Heart left ventricle (tissue), 13 donors: Measurements from ENCODE around the gene SP3.

Experiments used
- POLR2A ChIP-seq, 2 donors: fragments of 450-650 bp; IDR thresholded peaks; one replicate each; pipeline ENCODE4 v1.6.1; 2017; ENCODE audit warnings: antibody characterized with exemption in 2 of 2, mild to moderate bottlenecking in 2 of 2, moderate library complexity in 2 of 2
- TF ChIP-seq, protein P1 (sequence below), 12 donors: fragments of 200-600 bp; sonication (generic) in 4 of 12; IDR thresholded peaks; one replicate each; pipeline versions ENCODE4 v1.5.0 to v1.8.0; 2018 to 2022; ENCODE audit warnings: antibody characterized with exemption in 12 of 12, mild to moderate bottlenecking in 5 of 12
- donor health status: ischemic (EF 13 %, LVEDD 7.1; RV severe dilation, severe dysfunction).
- donor health status: DM: no; HTN: yes; CAD: no.
- donor health status: DM: no; HTN: no; CAD: no.
- donor health status: ischemic (EF 25% LVEDD 6.9; RV normal size, moderate dysfunction).
- donor health status: ischemic (EF 25% LVEDD 5.7; RV mildly dilated, moderate dysfunction).
- donor health status: ischemic (EF 35%, LVEDD 5.7; RV mildly dilated, moderate dysfunction).
- donor health status: nonischemic (EF 11% LVEDD 7.7; RV severe dilation, severe dysfunction).
- donor health status: DM: yes; HTN: yes; CAD: no.
- donor health status: PGD.
- donor health status: ischemic (EF 29% LVEDD 5.4; RV normal size, mild dysfunction).
- donor health status: nonischemic (EF 23%, LVEDD 6.1; RV moderate dilation, normal function).

DNA sequence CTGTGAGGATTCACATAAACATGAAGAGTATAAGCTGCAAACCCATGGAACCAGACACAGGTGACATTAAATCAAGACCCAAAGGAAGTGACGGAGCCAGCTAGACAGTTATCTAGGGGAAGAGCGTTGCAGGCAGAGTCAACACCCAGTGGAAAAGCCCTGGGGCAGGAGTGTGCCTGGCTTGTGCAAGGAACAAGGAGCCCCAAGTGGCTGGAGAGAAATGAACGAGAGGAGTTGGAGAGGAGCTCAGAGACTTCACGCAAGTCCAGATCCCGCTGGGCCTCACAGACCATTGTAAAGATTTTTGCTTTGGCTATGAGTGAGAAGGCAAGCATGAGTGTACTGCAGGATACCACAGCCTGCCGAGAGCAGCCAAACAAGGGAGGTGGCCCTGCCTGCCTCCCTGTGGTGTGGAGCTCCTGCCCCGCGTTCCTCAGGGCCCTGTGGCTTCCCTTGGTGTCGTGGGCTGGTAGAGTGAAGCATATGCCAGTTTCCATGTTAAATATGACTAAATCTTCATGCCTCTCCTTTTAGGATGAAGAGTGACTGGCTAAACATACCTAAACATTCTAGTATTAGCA lies 88.2 kb downstream of the SP3 start:
- TF ChIP-seq POLR2A (IDR thresholded peaks at IDR 0.05), result no peak
- TF ChIP-seq, protein P1, sequence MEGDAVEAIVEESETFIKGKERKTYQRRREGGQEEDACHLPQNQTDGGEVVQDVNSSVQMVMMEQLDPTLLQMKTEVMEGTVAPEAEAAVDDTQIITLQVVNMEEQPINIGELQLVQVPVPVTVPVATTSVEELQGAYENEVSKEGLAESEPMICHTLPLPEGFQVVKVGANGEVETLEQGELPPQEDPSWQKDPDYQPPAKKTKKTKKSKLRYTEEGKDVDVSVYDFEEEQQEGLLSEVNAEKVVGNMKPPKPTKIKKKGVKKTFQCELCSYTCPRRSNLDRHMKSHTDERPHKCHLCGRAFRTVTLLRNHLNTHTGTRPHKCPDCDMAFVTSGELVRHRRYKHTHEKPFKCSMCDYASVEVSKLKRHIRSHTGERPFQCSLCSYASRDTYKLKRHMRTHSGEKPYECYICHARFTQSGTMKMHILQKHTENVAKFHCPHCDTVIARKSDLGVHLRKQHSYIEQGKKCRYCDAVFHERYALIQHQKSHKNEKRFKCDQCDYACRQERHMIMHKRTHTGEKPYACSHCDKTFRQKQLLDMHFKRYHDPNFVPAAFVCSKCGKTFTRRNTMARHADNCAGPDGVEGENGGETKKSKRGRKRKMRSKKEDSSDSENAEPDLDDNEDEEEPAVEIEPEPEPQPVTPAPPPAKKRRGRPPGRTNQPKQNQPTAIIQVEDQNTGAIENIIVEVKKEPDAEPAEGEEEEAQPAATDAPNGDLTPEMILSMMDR (IDR thresholded peaks at IDR 0.05), result no peak
